ENCODE measurements around the gene SPRR2D.

SPRR2D gene

DNA sequence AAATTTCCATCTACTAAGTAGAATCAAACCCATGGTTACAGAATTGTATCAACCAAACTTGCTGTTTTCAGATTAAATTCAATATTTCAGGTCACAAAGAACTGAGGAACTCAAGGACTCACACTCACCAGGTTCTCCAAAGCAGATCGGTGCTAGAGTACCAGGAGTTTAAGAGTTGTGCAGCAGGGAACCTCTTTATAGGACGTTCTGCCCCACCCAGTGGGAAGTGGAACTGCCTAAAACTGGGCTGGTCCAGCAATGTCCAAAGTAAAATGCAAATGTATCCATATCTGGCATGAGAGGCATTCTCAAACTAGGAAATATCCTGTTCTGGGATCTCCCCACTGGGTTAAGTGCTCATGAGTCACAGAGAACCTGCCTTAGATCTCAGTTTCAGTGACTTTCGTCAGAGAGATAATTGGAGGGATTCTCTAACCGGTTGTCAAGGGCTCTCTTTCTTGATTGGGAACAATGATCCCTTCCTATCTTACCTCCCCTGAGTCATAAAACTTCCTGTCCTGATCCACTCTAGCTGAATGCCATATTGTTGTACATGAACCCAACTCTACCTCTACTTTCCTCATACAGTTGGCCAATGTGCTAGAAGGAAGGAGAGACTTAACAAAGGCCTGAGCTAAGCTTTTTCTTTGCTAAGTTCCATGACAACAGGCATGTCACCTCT, at the start of gene SPRR2D:
SPRR2D (minus strand) TSS at position 171 of the 682 bp plus-strand sequence. CDS start 774 bp downstream, outside the sequence.
- no peak for DNase-seq (ENCODE audit: low read depth, low spot score)
- TF ChIP-seq, protein P1, sequence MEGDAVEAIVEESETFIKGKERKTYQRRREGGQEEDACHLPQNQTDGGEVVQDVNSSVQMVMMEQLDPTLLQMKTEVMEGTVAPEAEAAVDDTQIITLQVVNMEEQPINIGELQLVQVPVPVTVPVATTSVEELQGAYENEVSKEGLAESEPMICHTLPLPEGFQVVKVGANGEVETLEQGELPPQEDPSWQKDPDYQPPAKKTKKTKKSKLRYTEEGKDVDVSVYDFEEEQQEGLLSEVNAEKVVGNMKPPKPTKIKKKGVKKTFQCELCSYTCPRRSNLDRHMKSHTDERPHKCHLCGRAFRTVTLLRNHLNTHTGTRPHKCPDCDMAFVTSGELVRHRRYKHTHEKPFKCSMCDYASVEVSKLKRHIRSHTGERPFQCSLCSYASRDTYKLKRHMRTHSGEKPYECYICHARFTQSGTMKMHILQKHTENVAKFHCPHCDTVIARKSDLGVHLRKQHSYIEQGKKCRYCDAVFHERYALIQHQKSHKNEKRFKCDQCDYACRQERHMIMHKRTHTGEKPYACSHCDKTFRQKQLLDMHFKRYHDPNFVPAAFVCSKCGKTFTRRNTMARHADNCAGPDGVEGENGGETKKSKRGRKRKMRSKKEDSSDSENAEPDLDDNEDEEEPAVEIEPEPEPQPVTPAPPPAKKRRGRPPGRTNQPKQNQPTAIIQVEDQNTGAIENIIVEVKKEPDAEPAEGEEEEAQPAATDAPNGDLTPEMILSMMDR (IDR thresholded peaks at IDR 0.05; ENCODE audit: low read depth, low read length), result no peak
- no peak within 1 kb of the TSS for H3K4me3 ChIP-seq (ENCODE audit: low read depth, low read length)
- in situ Hi-C loops (cut with HindIII; ENCODE audit: low sequenced_read_pairs), result no loop called here

- in situ Hi-C loops (cut with HindIII; ENCODE audit: low sequenced_read_pairs), result no loop called here
- no peak overlapping the region for H3K4me3 ChIP-seq (ENCODE audit: low read depth, low read length)
- TF ChIP-seq, protein P1 (IDR thresholded peaks at IDR 0.05; ENCODE audit: low read depth, low read length), result no peak
- no peak for DNase-seq (ENCODE audit: low read depth, low spot score)
Measured at GRCh38 chr1:153087652-153088051, 46.7 kb upstream of the SPRR2D start.

DNA sequence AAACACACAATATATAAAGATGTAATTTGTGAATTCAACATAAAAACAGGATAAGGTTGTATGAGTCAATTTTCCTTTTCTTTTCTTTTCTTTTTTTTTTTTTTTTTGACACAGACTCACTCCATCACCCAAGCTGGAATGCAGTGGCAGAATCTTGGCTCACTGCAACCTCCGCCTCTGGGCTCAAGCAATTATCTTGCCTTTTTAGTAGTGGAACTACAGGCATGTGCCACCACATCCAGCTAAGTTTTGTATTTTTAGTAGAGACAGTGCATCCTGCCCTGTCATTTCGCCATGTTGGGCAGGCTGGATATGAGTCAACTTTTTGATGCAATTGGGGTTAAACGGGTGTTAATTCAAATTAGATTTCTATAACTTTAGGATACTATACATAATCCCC, 40.8 kb upstream of the SPRR2D start:
- no peak overlapping the region for H3K4me3 ChIP-seq (ENCODE audit: low read depth, low read length)
- TF ChIP-seq, protein P1 (IDR thresholded peaks at IDR 0.05; ENCODE audit: low read depth, low read length), result no peak
- no peak for DNase-seq (ENCODE audit: low read depth, low spot score)
- in situ Hi-C loops (cut with HindIII; ENCODE audit: low sequenced_read_pairs), result no loop called here

DNA sequence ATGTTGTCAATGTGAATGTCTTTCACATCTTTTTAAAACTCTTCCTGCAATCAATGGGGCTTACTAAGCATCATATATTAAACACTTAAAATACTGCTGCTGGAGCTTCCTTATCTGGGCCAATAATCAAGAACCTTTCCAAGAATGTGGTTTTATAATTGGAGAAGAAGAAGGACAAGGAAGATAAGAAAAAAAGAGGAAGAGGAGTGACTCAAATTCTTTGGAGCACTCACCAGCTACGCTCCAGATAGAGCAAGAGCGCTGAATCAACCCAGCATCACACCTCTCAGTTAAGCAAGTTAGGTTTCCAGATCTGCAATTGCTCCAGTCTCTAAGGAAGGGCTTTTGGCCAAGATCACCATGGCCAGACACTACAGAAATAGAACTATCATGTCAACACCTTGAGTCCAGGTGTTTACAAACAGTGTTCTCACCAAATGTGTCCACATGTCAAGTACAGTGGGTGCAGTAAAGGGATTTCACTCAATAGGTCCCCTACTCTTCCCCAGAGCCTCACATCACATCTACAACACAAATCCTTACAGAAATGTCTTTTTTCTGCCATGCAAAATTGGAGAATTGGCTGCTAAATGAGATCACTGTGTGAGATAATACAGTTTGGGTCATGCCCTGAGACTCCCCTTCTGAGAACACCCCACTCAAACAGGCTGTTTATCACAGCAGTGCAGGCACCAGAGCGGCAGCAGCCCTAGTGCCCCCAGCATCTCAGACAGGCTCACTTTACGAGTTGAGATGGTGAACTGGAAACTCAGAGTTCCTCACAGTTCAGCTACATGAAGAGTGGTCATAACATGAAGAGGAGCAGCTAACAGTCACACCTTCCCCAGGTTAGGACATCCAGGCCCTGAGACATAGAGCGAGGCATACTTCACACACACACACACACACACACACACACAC, 32.1 kb upstream of the SPRR2D start:
- DNase-seq (ENCODE audit: low read depth, low spot score), result no peak
- H3K4me3 ChIP-seq (ENCODE audit: low read depth, low read length), result no peak overlapping the region
- TF ChIP-seq, protein P1 (IDR thresholded peaks at IDR 0.05; ENCODE audit: low read depth, low read length), result no peak
- in situ Hi-C loops (cut with HindIII; ENCODE audit: low sequenced_read_pairs), result no loop called here

GRCh38 chr1:153071511-153071910, 30.6 kb upstream of the SPRR2D start, which contains the start of gene SPRR2B:
Gene SPRR2B, minus strand, starts transcription at chr1:153071611. Its CDS starts 772 bp downstream, at chr1:153070839.
- in situ Hi-C loops (cut with HindIII; ENCODE audit: low sequenced_read_pairs), result no loop called here
- TF ChIP-seq, protein P1 (IDR thresholded peaks at IDR 0.05; ENCODE audit: low read depth, low read length), result no peak
- no peak within 1 kb of the TSS for H3K4me3 ChIP-seq (ENCODE audit: low read depth, low read length)
- DNase-seq (ENCODE audit: low read depth, low spot score), result no peak

DNA sequence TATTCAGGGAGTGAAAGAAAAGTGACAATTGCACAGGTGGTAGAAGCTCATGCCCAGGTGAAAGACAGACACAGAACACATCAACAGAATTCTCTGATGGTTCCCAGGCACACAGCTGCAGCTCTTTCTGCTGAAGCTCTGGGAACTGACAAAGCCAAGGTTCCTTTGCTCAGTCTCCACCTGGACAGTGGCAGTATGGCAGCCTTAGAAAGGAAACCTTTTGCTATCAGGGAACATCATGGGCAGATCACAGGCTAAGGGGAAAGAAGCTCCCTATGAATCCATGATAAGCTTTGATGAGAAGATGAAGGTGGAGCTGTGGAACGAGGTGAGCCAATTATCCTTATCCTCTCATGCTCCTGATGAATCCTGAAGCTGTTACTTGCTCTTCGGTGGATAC, 29.3 kb upstream of the SPRR2D start:
- in situ Hi-C loops (cut with HindIII; ENCODE audit: low sequenced_read_pairs), result no loop called here
- H3K4me3 ChIP-seq (ENCODE audit: low read depth, low read length), result no peak overlapping the region
- TF ChIP-seq, protein P1 (IDR thresholded peaks at IDR 0.05; ENCODE audit: low read depth, low read length), result no peak
- no peak for DNase-seq (ENCODE audit: low read depth, low spot score)
